ENCODE measurements around the gene CNTNAP2.

CNTNAP2 gene

DNA sequence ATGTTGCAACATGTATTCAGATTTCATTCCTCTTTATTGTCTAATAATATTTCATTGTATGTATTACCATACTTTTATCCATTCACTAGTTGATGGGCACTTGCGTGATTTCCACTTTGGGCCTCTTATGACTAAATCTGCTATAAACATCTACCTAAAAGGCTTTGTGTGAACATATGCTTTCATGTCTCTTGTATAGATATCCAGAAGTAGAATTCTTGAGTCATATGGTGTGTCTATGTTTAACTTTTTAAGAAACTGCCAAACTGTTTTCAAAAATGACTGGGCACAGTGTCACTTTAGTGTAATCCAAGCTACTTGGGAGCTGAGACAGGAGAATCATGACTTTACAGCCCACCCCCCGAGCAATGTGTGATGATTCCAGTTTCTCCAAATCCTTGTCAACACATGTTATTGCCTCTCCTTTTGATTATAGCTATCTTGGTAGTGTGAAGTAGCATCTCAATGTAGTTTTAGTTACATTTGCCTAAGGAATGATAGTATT lies 1855.1 kb downstream of the CNTNAP2 start:
- no peak for TF ChIP-seq CTCF (IDR thresholded peaks at IDR 0.05; ENCODE audit: control insufficient read depth, extremely low read depth, insufficient read depth)
- H3K4me3 ChIP-seq (ENCODE audit: low read depth, low read length), result no peak overlapping the region
- DNase-seq (ENCODE audit: low read depth), result no peak

DNA sequence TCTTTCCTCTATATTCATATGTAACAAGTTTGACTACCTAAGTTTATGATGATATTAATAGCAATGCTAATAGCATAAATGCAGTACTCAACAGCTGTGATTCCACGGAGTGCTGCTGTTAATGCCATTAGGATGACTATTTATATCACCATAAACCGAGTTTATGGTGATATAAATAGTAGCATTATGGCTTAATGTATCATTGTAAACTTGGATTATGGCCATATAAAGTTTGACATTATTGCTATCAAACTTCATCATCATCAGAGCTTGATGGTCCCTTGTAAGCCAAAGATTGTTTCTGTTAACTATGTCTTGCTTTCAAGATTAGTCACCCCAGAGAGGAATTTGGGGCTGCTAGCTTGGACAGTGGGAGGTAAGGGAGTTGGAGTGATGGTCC lies 1861.6 kb downstream of the CNTNAP2 start:
- TF ChIP-seq CTCF (IDR thresholded peaks at IDR 0.05; ENCODE audit: control insufficient read depth, extremely low read depth, insufficient read depth), result no peak
- no peak for DNase-seq (ENCODE audit: low read depth)
- no peak overlapping the region for H3K4me3 ChIP-seq (ENCODE audit: low read depth, low read length)

DNA sequence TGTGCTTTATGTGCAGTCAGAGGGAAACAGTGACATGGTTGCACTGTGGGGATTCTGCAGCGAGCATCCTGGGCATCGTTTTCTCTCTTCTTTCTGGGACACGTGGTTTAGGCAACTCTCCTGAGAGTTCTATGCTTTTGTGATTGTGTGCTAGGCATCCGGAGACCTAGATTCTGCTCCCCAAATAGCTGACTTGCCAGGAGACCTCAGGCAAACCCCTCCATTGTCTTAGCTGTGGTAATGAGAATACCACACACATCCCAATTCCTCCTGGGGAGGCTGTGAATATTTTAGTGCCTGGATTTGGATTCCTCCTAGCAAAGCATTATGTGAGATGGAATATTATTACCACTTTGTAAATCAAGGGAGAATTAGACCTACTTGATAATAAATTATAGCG lies 1862.0 kb downstream of the CNTNAP2 start:
- TF ChIP-seq CTCF (IDR thresholded peaks at IDR 0.05; ENCODE audit: control insufficient read depth, extremely low read depth, insufficient read depth), result no peak
- DNase-seq (ENCODE audit: low read depth), result no peak
- H3K4me3 ChIP-seq (ENCODE audit: low read depth, low read length), result no peak overlapping the region

GRCh38 chr7:147980826-147981813 lies 1864.5 kb downstream of the CNTNAP2 start:
- H3K4me3 ChIP-seq (ENCODE audit: low read depth, low read length), result no peak overlapping the region
- TF ChIP-seq CTCF (IDR thresholded peaks at IDR 0.05; ENCODE audit: control insufficient read depth, extremely low read depth, insufficient read depth), result no peak
- DNase-seq (ENCODE audit: low read depth), result no peak

- no peak for TF ChIP-seq CTCF (IDR thresholded peaks at IDR 0.05; ENCODE audit: control insufficient read depth, extremely low read depth, insufficient read depth)
- no peak overlapping the region for H3K4me3 ChIP-seq (ENCODE audit: low read depth, low read length)
- no peak for DNase-seq (ENCODE audit: low read depth)
These were observed 1865.7 kb downstream of the CNTNAP2 start for GRCh38 chr7:147982307-147982706.

DNA sequence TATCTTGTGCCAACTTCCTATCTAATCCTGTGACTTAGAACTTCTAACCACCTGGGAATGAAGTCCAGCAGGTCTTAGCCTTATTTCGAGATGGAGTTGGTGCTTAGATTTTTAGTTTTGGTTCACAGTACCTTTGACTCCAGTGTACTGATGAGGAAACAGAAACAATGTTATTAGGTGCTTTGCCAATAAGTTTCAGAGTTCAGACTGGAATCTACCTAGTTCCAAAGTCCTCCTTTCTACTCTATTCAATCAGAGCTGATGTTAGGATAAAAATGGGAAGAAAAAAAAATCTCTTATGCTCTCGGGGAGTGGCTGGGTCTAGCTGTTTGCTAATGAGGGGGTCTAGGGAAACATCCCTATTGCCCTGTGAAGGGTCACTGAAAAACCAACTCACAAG lies 1867.7 kb downstream of the CNTNAP2 start:
- no peak for DNase-seq (ENCODE audit: low read depth)
- TF ChIP-seq CTCF (IDR thresholded peaks at IDR 0.05; ENCODE audit: control insufficient read depth, extremely low read depth, insufficient read depth), result no peak
- no peak overlapping the region for H3K4me3 ChIP-seq (ENCODE audit: low read depth, low read length)
